Left lung (tissue), 10 donors: ENCODE measurements around the gene WNT4. TPM values are rescaled to one million over a fixed set of nuclear protein-coding genes. Genes with fewer than 3 reads are reported as not detected.
A peak's percentile ranks its signal among the peaks of the same experiment; 100 is the strongest.

Source experiments
- ATAC-seq: fragments of 200-7000 bp; cut with Tn5 transposase; one replicate; pipeline ENCODE4 v1.9.1; 2020; ENCODE audit warnings: moderate library complexity
- DNase-seq, 4 donors: peaks; one replicate each; pipeline ENCODE4 v3.0.0-alpha.2; 2013 to 2020
- H3K27ac ChIP-seq, 2 donors: fragments of 200-600 bp; sonication (generic) in 1 of 2; one replicate each; pipeline versions ENCODE4 v1.5.0 to v1.8.0; 2020 to 2021
- H3K27me3 ChIP-seq, 2 donors: fragments of 200-600 bp; sonication (generic) in 1 of 2; one replicate each; pipeline versions ENCODE4 v1.5.0 to v1.8.0; 2020 to 2021
- H3K36me3 ChIP-seq, 2 donors: fragments of 200-600 bp; sonication (generic) in 1 of 2; one replicate each; pipeline versions ENCODE4 v1.5.0 to v1.8.0; 2020 to 2021
- H3K4me1 ChIP-seq, 2 donors: fragments of 200-600 bp; one replicate each; pipeline ENCODE4 v1.8.0; 2021
- H3K4me3 ChIP-seq, 2 donors: fragments of 200-600 bp; sonication (generic) in 1 of 2; one replicate each; pipeline versions ENCODE4 v1.5.0 to v1.8.0; 2020 to 2021; ENCODE audit warnings: mild to moderate bottlenecking in 1 of 2
- H3K9me3 ChIP-seq, 2 donors: fragments of 200-600 bp; sonication (generic) in 1 of 2; one replicate each; pipeline versions ENCODE4 v1.5.0 to v1.8.0; 2020 to 2021
- intact Hi-C, 2 donors: fragments of 100-400 bp; cut with DNase I; formaldehyde crosslinking; loops; one replicate each; pipeline versions ENCODE4 v1.11.2 to v1.14.2; 2022
- polyA plus RNA-seq, 6 donors: library from polyadenylated mRNA; unstranded; fragments of 120-200 nt; gene quantifications; one replicate each; pipeline ENCODE4 v1.2.1, GENCODE V29; 2013; ENCODE audit not compliant: insufficient read length in 6 of 6
- total RNA-seq, 2 donors: library from RNA; stranded (reverse); fragmentation: NEBNext Ultra II Directional; extraction: Animal tissue kit (Norgen Biotek cat#: 25700); gene quantifications; one replicate each; pipeline ENCODE4 v1.2.1, GENCODE V29; 2021
- TF ChIP-seq, protein P1 (sequence below), 2 donors: fragments of 200-600 bp; sonication (generic) in 1 of 2; IDR thresholded peaks; one replicate each; pipeline versions ENCODE4 v1.5.0 to v1.8.0; 2021; ENCODE audit warnings: antibody characterized with exemption in 2 of 2
- donor health status: DM: no; HTN: yes; CAD: no.
- donor health status: DM: no; HTN: no; CAD: no.

The WNT4 gene
- total and polyA plus RNA-seq, 8 donors = 1.8 to 4.0 (median 2.8) TPM

- intact Hi-C loops = no loop called here
- Histone ChIP-seq H3K4me1 (peaks cover 20 to 76% of the 10 kb centered on the region in 2 donors), H3K9me3 (no peaks in the 10 kb centered on the region), H3K27ac (peak overlapping the region in 1 of 2 donors; percentile 58), H3K27me3 (no peaks in the 10 kb centered on the region), H3K4me3 (no peak overlapping the region), H3K36me3 (peaks cover 0 to 59% of the 10 kb centered on the region in 2 donors)
- ATAC-seq (peak; percentile 45), DNase-seq (no peak)
- TF ChIP-seq, protein P1, sequence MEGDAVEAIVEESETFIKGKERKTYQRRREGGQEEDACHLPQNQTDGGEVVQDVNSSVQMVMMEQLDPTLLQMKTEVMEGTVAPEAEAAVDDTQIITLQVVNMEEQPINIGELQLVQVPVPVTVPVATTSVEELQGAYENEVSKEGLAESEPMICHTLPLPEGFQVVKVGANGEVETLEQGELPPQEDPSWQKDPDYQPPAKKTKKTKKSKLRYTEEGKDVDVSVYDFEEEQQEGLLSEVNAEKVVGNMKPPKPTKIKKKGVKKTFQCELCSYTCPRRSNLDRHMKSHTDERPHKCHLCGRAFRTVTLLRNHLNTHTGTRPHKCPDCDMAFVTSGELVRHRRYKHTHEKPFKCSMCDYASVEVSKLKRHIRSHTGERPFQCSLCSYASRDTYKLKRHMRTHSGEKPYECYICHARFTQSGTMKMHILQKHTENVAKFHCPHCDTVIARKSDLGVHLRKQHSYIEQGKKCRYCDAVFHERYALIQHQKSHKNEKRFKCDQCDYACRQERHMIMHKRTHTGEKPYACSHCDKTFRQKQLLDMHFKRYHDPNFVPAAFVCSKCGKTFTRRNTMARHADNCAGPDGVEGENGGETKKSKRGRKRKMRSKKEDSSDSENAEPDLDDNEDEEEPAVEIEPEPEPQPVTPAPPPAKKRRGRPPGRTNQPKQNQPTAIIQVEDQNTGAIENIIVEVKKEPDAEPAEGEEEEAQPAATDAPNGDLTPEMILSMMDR (IDR thresholded peaks at IDR 0.05) = no peak
These were observed 53.7 kb downstream of the WNT4 start for GRCh38 chr1:22089134-22089571.

DNA sequence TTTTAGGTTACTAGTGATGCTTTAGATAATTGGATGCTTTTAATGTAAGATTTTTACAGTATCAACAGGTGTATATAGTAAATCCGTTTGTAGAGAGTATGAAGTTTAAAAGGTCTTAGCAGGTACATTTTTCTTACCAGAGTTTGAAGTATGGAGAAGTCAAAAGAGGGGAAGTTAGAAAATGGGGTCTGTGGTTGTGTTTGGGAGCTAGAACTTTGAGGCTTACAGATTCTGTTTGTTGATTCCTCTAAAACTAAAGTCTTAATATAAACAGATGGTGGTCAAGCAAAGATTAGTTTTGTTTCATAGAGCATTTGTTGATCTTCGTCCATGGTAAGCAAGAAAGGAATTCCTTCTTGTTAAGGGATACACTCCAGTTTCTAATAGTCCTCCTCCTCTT lies 54.6 kb downstream of the WNT4 start:
- TF ChIP-seq, protein P1 (IDR thresholded peaks at IDR 0.05) = no peak
- intact Hi-C loops = no loop called here
- Histone ChIP-seq H3K27me3 (no peaks in the 10 kb centered on the region), H3K36me3 (peaks cover 0 to 61% of the 10 kb centered on the region in 2 donors), H3K4me3 (no peak overlapping the region), H3K9me3 (no peaks in the 10 kb centered on the region), H3K27ac (peak overlapping the region in 1 of 2 donors; percentile 58), H3K4me1 (peaks cover 20 to 84% of the 10 kb centered on the region in 2 donors)
- ATAC-seq (no peak), DNase-seq (no peak)

DNA sequence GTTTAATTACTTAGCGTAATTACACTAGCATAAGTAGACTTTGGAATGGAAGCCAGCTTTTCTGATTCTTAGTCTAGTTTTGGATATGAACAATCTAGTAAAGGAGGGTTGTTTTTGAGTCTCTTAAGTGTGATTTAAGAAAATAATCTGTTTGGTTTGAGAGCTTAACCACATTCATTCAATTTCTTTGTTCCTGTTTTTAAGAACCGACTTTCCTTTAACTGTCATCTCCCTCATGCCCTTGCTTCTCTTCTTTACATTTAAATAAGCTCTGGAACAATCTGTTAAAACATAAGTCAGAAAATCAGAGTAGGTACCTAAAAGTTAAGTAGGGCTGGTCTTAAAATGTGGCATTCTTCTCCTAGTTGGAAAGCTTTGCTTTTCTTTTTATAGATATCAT lies 62.7 kb downstream of the WNT4 start:
- Histone ChIP-seq H3K4me3 (no peak overlapping the region), H3K27ac (no peak overlapping the region), H3K4me1 (peaks cover 14 to 84% of the 10 kb centered on the region in 2 donors), H3K36me3 (peaks cover 0 to 57% of the 10 kb centered on the region in 2 donors), H3K27me3 (no peaks in the 10 kb centered on the region), H3K9me3 (no peaks in the 10 kb centered on the region)
- ATAC-seq (no peak), DNase-seq (no peak)
- TF ChIP-seq, protein P1 (IDR thresholded peaks at IDR 0.05) = no peak
- intact Hi-C loops = no loop called here

DNA sequence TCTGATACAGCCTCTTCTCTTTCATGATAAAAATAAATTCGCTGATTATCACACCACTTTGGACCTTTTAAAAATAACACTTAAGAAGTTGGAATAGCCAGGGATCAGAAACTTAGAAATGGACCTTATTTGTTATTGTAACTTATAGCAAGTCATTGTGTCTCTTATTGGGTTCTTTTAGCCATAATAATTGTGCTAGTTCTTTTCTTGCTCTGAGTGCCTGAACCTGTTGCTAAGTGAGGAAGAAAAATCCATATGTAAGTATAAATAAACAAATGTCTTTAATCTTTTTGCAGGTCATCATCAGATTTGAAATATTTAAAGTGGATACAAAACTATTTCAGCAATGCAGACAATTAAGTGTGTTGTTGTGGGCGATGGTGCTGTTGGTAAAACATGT lies 64.8 kb downstream of the WNT4 start:
- Histone ChIP-seq H3K4me1 (peaks cover 32 to 87% of the 10 kb centered on the region in 2 donors), H3K27ac (no peak overlapping the region), H3K36me3 (peaks cover 0 to 48% of the 10 kb centered on the region in 2 donors), H3K4me3 (no peak overlapping the region), H3K27me3 (no peaks in the 10 kb centered on the region), H3K9me3 (no peaks in the 10 kb centered on the region)
- TF ChIP-seq, protein P1 (IDR thresholded peaks at IDR 0.05) = no peak
- intact Hi-C loops = no loop called here
- ATAC-seq = no peak
- DNase-seq = no peak

GRCh38 chr1:22077728-22078127 lies 65.2 kb downstream of the WNT4 start:
- H3K36me3 ChIP-seq = peaks cover 0 to 44% of the 10 kb centered on the region in 2 donors
- H3K27me3 ChIP-seq = no peaks in the 10 kb centered on the region
- peaks cover 34 to 88% of the 10 kb centered on the region in 2 donors for H3K4me1 ChIP-seq
- H3K9me3 ChIP-seq = no peaks in the 10 kb centered on the region
- no peak overlapping the region for H3K4me3 ChIP-seq
- ATAC-seq (peak; percentile 19), DNase-seq (no peak)
- intact Hi-C loops = no loop called here
- H3K27ac ChIP-seq = no peak overlapping the region
- TF ChIP-seq, protein P1 (IDR thresholded peaks at IDR 0.05) = no peak
